PFSK-1 (cell line): ENCODE measurements around the gene DRP2.

ENCODE experiments used
- POLR2AphosphoS5 ChIP-seq: IDR thresholded peaks from 2 replicates; pipeline ENCODE4 v1.6.1; 2012; ENCODE audit warnings: low read depth, mild to moderate bottlenecking, control low read depth, low read length, moderate library complexity
- SIN3A ChIP-seq: IDR thresholded peaks from 2 replicates; pipeline ENCODE4 v1.6.1; 2012; ENCODE audit warnings: mild to moderate bottlenecking, low read length, moderate library complexity, borderline replicate concordance; ENCODE audit not compliant: insufficient read depth
- TAF1 ChIP-seq: IDR thresholded peaks from 2 replicates; pipeline ENCODE4 v1.6.1; 2012; ENCODE audit warnings: low read length, control low read depth, borderline replicate concordance; ENCODE audit not compliant: insufficient read depth
- TF ChIP-seq, protein P1 (sequence below), 2 experiments: IDR thresholded peaks; 2 replicates each; pipeline versions ENCODE4 v1.6.1 to v1.8.0; 2011 to 2012; ENCODE audit warnings: low read depth in 2 of 2, low read length in 2 of 2, control low read depth in 1 of 2, inconsistent platforms in 1 of 2, mild to moderate bottlenecking in 1 of 2, moderate library complexity in 1 of 2; ENCODE audit not compliant: insufficient read depth in 1 of 2

DNA sequence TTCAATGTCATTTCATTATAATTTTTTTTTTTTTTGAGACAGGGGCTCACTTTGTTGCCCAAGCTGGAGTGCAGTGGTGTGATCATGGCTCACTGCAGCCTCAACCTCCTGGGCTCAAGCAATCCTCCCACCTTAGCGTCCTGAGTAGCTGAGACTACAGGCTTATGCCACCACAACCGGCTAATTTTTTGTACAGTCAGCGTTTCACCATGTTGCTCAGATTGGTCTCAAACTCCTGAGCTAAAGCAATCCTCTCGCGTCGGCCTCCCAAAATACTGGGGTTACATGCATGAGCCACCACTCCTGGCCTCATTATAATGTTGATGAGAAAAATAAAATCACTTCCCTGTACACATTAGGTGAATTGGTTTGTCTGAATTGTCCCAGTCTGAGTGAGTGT, 54.6 kb downstream of the DRP2 start:
- TF ChIP-seq POLR2AphosphoS5 = no peak
- TF ChIP-seq, protein P1, sequence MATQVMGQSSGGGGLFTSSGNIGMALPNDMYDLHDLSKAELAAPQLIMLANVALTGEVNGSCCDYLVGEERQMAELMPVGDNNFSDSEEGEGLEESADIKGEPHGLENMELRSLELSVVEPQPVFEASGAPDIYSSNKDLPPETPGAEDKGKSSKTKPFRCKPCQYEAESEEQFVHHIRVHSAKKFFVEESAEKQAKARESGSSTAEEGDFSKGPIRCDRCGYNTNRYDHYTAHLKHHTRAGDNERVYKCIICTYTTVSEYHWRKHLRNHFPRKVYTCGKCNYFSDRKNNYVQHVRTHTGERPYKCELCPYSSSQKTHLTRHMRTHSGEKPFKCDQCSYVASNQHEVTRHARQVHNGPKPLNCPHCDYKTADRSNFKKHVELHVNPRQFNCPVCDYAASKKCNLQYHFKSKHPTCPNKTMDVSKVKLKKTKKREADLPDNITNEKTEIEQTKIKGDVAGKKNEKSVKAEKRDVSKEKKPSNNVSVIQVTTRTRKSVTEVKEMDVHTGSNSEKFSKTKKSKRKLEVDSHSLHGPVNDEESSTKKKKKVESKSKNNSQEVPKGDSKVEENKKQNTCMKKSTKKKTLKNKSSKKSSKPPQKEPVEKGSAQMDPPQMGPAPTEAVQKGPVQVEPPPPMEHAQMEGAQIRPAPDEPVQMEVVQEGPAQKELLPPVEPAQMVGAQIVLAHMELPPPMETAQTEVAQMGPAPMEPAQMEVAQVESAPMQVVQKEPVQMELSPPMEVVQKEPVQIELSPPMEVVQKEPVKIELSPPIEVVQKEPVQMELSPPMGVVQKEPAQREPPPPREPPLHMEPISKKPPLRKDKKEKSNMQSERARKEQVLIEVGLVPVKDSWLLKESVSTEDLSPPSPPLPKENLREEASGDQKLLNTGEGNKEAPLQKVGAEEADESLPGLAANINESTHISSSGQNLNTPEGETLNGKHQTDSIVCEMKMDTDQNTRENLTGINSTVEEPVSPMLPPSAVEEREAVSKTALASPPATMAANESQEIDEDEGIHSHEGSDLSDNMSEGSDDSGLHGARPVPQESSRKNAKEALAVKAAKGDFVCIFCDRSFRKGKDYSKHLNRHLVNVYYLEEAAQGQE (IDR thresholded peaks at IDR 0.05; ENCODE audit: insufficient read depth in 1 of 2, low read depth in 2 of 2, low read length in 2 of 2) = no peak
- no peak for TF ChIP-seq TAF1
- no peak for TF ChIP-seq SIN3A
